IMR-90 (cell line): ENCODE results near the gene TSTD2. TPM values are rescaled to one million over a fixed set of nuclear protein-coding genes. Genes with fewer than 3 reads are reported as not detected.

Source experiments
- ATAC-seq: fragments of 200-7000 bp; cut with Tn5 transposase; 2 replicates; pipeline ENCODE4 v1.9.1; 2020; ENCODE audit warnings: low read depth, mild to moderate bottlenecking, moderate library complexity
- BruUV-seq: library from RNA; stranded (reverse); fragments of 400-500 nt; replicated peaks from 2 replicates; lab custom pipeline; 2021; lab: Mats Ljungman, UMichigan
- CTCF ChIA-PET: fragments of 300-600 bp; formaldehyde crosslinking; extraction: SDS; loops from one replicate; lab custom pipeline; 2021; ENCODE audit warnings: antibody characterized with exemption; lab: Yijun Ruan, JAX
- POLR2A ChIA-PET: fragments of 300-600 bp; sonication (Branson Sonifier 250); formaldehyde crosslinking; loops from one replicate; lab custom pipeline; 2022; ENCODE audit warnings: antibody characterized with exemption; ENCODE audit not compliant: unreplicated experiment; lab: Charles Lee
- DNase-seq: peaks from one replicate; pipeline ENCODE4 v3.0.0; 2013
- H2AFZ ChIP-seq: replicated peaks from 2 replicates; pipeline ENCODE3; 2013; ENCODE audit warnings: low read length, mild to moderate bottlenecking; ENCODE audit not compliant: poor library complexity
- H2AK5ac ChIP-seq: 2 replicates; pipeline ENCODE4 v1.6.1; 2013; ENCODE audit warnings: low read depth, low read length, inconsistent platforms
- H2AK9ac ChIP-seq: replicated peaks from 2 replicates; pipeline ENCODE3; 2013; ENCODE audit warnings: mild to moderate bottlenecking, low read depth, low read length, moderate library complexity; ENCODE audit not compliant: poor library complexity
- H2BK120ac ChIP-seq: 2 replicates; pipeline ENCODE4 v1.6.1; 2013; ENCODE audit warnings: low read depth, low read length, inconsistent platforms
- H2BK15ac ChIP-seq: 3 replicates; pipeline ENCODE4 v1.6.1; 2013; ENCODE audit warnings: low read depth, low read length, inconsistent platforms
- H2BK20ac ChIP-seq: 2 replicates; pipeline ENCODE4 v1.6.1; 2013; ENCODE audit warnings: low read depth, mild to moderate bottlenecking, inconsistent platforms, low read length, moderate library complexity
- H2BK5ac ChIP-seq: 2 replicates; pipeline ENCODE4 v1.6.1; 2013; ENCODE audit warnings: mild to moderate bottlenecking, low read depth, low read length, inconsistent platforms; ENCODE audit not compliant: poor library complexity, severe bottlenecking
- H3K14ac ChIP-seq: replicated peaks from 2 replicates; pipeline ENCODE4 v1.6.1; 2013; ENCODE audit warnings: low read depth, low read length, inconsistent platforms
- H3K18ac ChIP-seq: 2 replicates; pipeline ENCODE4 v1.6.1; 2013; ENCODE audit warnings: low read depth, low read length, control low read depth
- H3K23ac ChIP-seq: 2 replicates; pipeline ENCODE4 v1.6.1; 2013; ENCODE audit warnings: low read depth, low read length, inconsistent platforms
- H3K27ac ChIP-seq: 2 replicates; pipeline ENCODE4 v1.5.1; 2013; ENCODE audit warnings: mild to moderate bottlenecking, control low read depth, low read length; ENCODE audit not compliant: insufficient read depth
- H3K27me3 ChIP-seq: 2 replicates; pipeline ENCODE4 v1.6.1; 2013; ENCODE audit warnings: low read length; ENCODE audit not compliant: control insufficient read depth, insufficient read depth
- H3K36me3 ChIP-seq: 2 replicates; pipeline ENCODE4 v1.6.1; 2013; ENCODE audit warnings: low read length, mixed read lengths; ENCODE audit not compliant: control insufficient read depth, insufficient read depth
- H3K4ac ChIP-seq: 2 replicates; pipeline ENCODE4 v1.6.1; 2013; ENCODE audit warnings: low read depth, low read length, inconsistent platforms
- H3K4me1 ChIP-seq: 2 replicates; pipeline ENCODE4 v1.6.1; 2013; ENCODE audit warnings: low read length, mixed read lengths; ENCODE audit not compliant: control insufficient read depth, insufficient read depth
- H3K4me2 ChIP-seq: 2 replicates; pipeline ENCODE4 v1.6.1; 2013; ENCODE audit warnings: low read depth, mild to moderate bottlenecking, control low read depth, low read length, moderate library complexity
- H3K4me3 ChIP-seq: 2 replicates; pipeline ENCODE4 v1.5.1; 2013; ENCODE audit warnings: low read depth, mild to moderate bottlenecking, control low read depth, low read length, moderate library complexity; ENCODE audit not compliant: insufficient read depth
- H3K56ac ChIP-seq: 2 replicates; pipeline ENCODE4 v1.6.1; 2013; ENCODE audit warnings: low read length, inconsistent platforms; ENCODE audit not compliant: insufficient read depth; ENCODE audit errors: extremely low read depth
- H3K79me1 ChIP-seq, 2 experiments: 2 replicates each; pipeline ENCODE4 v1.6.1; 2013; ENCODE audit warnings: low read length in 2 of 2, inconsistent platforms in 1 of 2, low read depth in 1 of 2
- H3K9ac ChIP-seq: 2 replicates; pipeline ENCODE4 v1.6.1; 2013; ENCODE audit warnings: low read depth, low read length, control low read depth
- H3K9me1 ChIP-seq: 2 replicates; pipeline ENCODE4 v1.6.1; 2013; ENCODE audit warnings: low read length, inconsistent platforms; ENCODE audit not compliant: insufficient read depth
- H3K9me3 ChIP-seq: 2 replicates; pipeline ENCODE4 v1.6.1; 2013; ENCODE audit warnings: low read length; ENCODE audit not compliant: control insufficient read depth, insufficient read depth
- H4K20me1 ChIP-seq: 2 replicates; pipeline ENCODE4 v1.6.1; 2013; ENCODE audit warnings: low read length, inconsistent platforms; ENCODE audit not compliant: insufficient read depth
- H4K5ac ChIP-seq: 2 replicates; pipeline ENCODE4 v1.6.1; 2013; ENCODE audit warnings: mild to moderate bottlenecking, low read depth, low read length, control low read depth
- H4K8ac ChIP-seq, 2 experiments: 2 replicates each; pipeline ENCODE4 v1.6.1; 2013; ENCODE audit warnings: low read depth in 2 of 2, low read length in 2 of 2, control low read depth in 1 of 2, inconsistent platforms in 1 of 2
- H4K91ac ChIP-seq: 2 replicates; pipeline ENCODE4 v1.6.1; 2013; ENCODE audit warnings: low read depth, low read length, inconsistent platforms; ENCODE audit not compliant: insufficient read depth
- BHLHE40 ChIP-seq: fragments of 150-350 bp; IDR thresholded peaks from 2 replicates; pipeline ENCODE4 v1.6.1; 2016; ENCODE audit warnings: mild to moderate bottlenecking, low read depth, low read length
- CHD1 ChIP-seq: IDR thresholded peaks from 2 replicates; pipeline ENCODE4 v1.6.1; 2012; ENCODE audit warnings: low read depth, low read length, improper control_type of control experiment
- FOS ChIP-seq: fragments of 150-350 bp; IDR thresholded peaks from 2 replicates; pipeline ENCODE4 v1.6.1; 2016; ENCODE audit warnings: low read depth, low read length
- MAFK ChIP-seq: IDR thresholded peaks from 2 replicates; pipeline ENCODE4 v1.6.1; 2012; ENCODE audit warnings: low read depth, low read length, improper control_type of control experiment
- MXI1 ChIP-seq: IDR thresholded peaks from 2 replicates; pipeline ENCODE4 v1.6.1; 2012; ENCODE audit warnings: low read depth, mild to moderate bottlenecking, low read length, moderate library complexity, borderline replicate concordance
- NFE2L2 ChIP-seq: fragments of 150-350 bp; IDR thresholded peaks from 2 replicates; pipeline ENCODE4 v1.6.1; 2016; ENCODE audit warnings: low read depth, mild to moderate bottlenecking, low read length
- POLR2A ChIP-seq: IDR thresholded peaks from 2 replicates; pipeline ENCODE4 v1.6.1; 2012; ENCODE audit warnings: mild to moderate bottlenecking, low read depth, low read length
- RCOR1 ChIP-seq: IDR thresholded peaks from 2 replicates; pipeline ENCODE4 v1.6.1; 2012; ENCODE audit warnings: mild to moderate bottlenecking, low read length, improper control_type of control experiment; ENCODE audit not compliant: insufficient replicate concordance
- RFX5 ChIP-seq: IDR thresholded peaks from 2 replicates; pipeline ENCODE4 v1.8.0; 2012; ENCODE audit warnings: low read depth, mild to moderate bottlenecking, low read length, moderate library complexity
- USF2 ChIP-seq: fragments of 150-350 bp; IDR thresholded peaks from 2 replicates; pipeline ENCODE4 v1.6.1; 2017; ENCODE audit warnings: mild to moderate bottlenecking, antibody characterized with exemption, low read length, low read depth
- WGBS, 2 experiments: methylation state at CpG; one replicate each; pipeline versions ENCODE4 v1.1.5 to v1.1.7; 2013; ENCODE audit warnings: missing lambda C conversion rate in 2 of 2; ENCODE audit not compliant: insufficient read length in 1 of 2; ENCODE audit errors: extremely low coverage in 2 of 2; 5-methylcytosine and 5-hydroxymethylcytosine counted together
- dilution Hi-C: fragments of 300-500 bp; cut with HindIII; formaldehyde crosslinking; loops from one replicate; pipeline ENCODE4 v1.14.3; 2018; ENCODE audit warnings: low sequenced_read_pairs; ENCODE audit not compliant: unreplicated experiment
- in situ Hi-C: fragments of 300-500 bp; cut with MboI; formaldehyde crosslinking; loops from 3 replicates; pipeline ENCODE4 v1.14.3; 2019; ENCODE audit warnings: low sequenced_read_pairs, inconsistent platforms, mixed read lengths
- intact Hi-C: fragments of 100-400 bp; cut with micrococcal nuclease; formaldehyde crosslinking; loops from 2 replicates; pipeline ENCODE4 v1.10.0; 2022
- polyA plus RNA-seq, 3 experiments: library from polyadenylated mRNA; depleted of rRNA; stranded (reverse); fragments of >200 nt; gene quantifications; 2 replicates each; pipeline ENCODE4 v1.2.3, GENCODE V29; 2012; ENCODE audit warnings: low replicate concordance in 1 of 3
- total RNA-seq: library from RNA; depleted of rRNA; stranded (reverse); fragments of >200 nt; gene quantifications from 2 replicates; pipeline ENCODE4 v1.2.3, GENCODE V29; 2012

TSTD2 gene
- total and polyA plus RNA-seq, 2 of the 4 experiments (the other 2 are of a cell fraction) = 11.2 to 16.3 TPM

GRCh38 chr9:97579914-97580313 lies 53.3 kb downstream of the TSTD2 start:
- Histone ChIP-seq H2BK15ac (no peak overlapping the region), H3K23ac (no peak overlapping the region), H3K79me1 (no peaks in the 10 kb centered on the region), H3K36me3 (peaks cover 2% of the 10 kb centered on the region; the same call in 1 of the 2 replicates), H4K20me1 (no peaks in the 10 kb centered on the region), H3K27ac (no peak overlapping the region), H2BK20ac (no peak overlapping the region), H3K9me1 (no peaks in the 10 kb centered on the region; the same call in 1 of the 2 replicates), H3K4me1 (no peaks in the 10 kb centered on the region), H3K27me3 (peaks cover 1% of the 10 kb centered on the region; the same call in 1 of the 2 replicates), H2BK120ac (no peak overlapping the region), H2BK5ac (no peak overlapping the region), H2AFZ (no peak overlapping the region), H3K18ac (no peak overlapping the region), H3K14ac (no peak overlapping the region), H2AK9ac (no peak overlapping the region), H4K91ac (no peak overlapping the region), H4K8ac (no peak overlapping the region), H2AK5ac (no peak overlapping the region), H3K9me3 (no peaks in the 10 kb centered on the region), H3K4ac (no peak overlapping the region), H4K5ac (no peak overlapping the region), H3K4me2 (no peak overlapping the region), H3K56ac (no peak overlapping the region), H3K9ac (no peak overlapping the region), H3K4me3 (no peak overlapping the region)
- POLR2A ChIA-PET = no interaction called here
- ATAC-seq (no peak), DNase-seq (no peak)
- in situ Hi-C loops = no loop called here
- dilution Hi-C loops = no loop called here
- CTCF ChIA-PET = interaction anchor here (0.5 kb wide), 1 partner anchor 181 kb away, joined by 3 read pairs; no protein-coding TSS in a partner anchor
- BruUV-seq = no TSS peak
- TF ChIP-seq RFX5 (no peak), NFE2L2 (no peak), USF2 (no peak), RCOR1 (no peak), MXI1 (no peak), POLR2A (no peak), FOS (no peak), MAFK (no peak), CHD1 (no peak), BHLHE40 (no peak)
- WGBS, 2 experiments = 33% methylated on average over 1 of the region's 2 CpGs; no CpG with 5 or more reads in 1 of the 2 experiments
- intact Hi-C loops = no loop called here
